Measurements from ENCODE around the gene WDR38.
A peak's percentile ranks its signal among the peaks of the same experiment; 100 is the strongest.

Gene WDR38

DNA sequence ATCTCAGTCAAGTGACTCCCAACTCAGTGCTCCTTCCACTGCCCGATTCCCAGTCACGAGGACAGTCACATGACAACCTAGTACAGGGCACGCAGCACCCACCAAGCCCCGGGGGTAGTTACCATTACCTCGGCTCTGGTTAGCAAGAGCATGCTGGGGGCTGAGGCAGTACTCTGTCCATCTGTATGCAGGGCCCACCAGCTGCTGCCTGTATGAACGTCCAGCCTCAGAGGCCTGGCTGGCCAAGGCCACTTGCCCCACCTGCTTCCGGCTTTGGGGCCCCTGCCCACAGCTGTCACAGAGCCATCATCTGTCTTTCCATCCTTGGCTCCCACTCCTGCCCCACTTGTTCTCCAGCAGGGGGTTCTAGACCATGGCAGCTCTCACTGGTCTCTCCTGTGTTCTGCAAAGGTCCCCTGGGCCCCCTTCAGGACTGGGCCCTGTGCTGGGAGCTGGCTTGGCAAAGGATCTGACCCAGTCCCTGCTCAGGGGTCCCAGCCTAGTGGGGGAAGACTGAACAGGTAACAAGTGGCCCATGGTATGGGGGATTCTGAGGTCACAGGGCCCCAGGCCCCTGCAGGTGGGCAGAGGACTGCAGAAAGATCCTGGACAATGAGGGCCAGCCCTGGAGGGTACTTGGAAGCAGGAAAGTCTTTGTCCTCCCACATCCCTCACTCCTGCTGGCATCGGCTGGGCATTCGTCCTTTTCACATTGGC, 5.2 kb downstream of the WDR38 start:
- DNase-seq (ENCODE audit: low read depth) = no peak

DNA sequence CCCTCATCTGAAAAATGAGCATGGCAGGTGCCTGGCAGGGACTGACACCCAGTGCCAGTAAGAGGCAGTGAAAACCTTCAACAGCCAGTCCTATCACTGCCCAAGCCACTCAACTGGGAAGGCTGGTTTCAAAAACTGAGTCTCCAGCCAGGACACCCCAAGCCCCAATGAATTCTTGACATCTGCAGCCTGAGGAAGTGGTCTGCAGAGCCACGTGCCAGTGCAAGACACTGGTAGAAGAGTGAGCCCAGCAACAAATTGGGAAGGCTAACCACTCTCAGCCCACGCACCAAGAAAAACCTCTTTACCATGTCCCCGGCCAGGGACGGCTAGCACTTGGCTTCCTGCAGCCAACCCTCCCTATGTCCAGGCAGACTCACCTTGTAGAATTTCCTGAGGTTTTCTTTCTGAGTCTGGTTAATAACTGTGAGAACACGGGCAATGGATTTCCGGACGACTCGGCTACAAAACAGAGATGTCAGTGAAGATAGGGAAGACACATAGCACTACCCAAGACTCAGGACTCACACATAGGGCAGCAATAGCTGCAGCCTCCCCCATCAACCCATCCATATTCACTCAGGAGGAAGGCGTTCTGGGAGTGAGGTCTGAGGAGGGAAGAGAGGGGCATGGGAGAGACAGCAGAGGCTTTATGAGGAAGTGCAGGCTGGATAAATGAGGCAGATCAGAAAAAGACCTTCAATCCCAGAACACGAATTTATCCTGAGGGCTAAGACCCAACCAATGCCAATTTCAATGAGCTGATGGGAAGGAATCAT, 6.7 kb downstream of the WDR38 start:
- DNase-seq (ENCODE audit: low read depth) = no peak

DNA sequence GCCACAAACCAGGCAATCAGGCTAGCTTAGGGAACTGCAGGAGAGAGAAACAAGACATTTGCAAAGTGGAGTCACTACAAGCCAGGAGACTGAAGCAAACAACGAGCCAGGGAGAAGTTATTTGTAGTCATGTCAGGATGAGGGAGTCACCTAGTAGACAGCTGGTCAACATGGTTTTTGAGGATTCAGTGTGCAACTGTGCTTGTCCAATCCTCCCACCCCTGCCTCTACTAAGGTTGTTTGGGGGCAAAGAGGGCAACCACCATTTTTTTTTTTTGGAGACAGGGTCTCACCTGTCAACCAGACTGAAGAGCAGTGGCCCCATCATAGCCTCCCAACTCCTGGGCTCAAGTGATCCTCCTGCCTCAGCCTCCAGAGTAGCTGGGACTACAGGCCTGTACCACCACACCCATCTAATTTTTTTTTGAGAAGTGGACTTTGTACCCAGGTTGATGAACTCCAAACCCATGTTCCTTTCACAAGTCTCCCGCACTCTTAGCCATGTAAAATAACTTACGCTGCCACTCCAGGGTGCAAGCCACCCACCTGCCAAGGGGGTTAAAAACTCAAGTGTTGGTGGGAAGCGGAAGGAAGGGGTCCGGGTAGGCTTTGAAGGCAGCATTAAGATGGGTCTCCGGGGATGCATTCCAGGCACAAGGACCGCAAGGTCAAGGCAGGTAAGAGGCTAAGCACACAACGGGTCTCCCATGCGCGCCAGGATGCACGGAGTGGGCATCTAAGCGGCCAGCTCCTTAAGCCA, 7.5 kb downstream of the WDR38 start:
- no peak for DNase-seq (ENCODE audit: low read depth)

DNA sequence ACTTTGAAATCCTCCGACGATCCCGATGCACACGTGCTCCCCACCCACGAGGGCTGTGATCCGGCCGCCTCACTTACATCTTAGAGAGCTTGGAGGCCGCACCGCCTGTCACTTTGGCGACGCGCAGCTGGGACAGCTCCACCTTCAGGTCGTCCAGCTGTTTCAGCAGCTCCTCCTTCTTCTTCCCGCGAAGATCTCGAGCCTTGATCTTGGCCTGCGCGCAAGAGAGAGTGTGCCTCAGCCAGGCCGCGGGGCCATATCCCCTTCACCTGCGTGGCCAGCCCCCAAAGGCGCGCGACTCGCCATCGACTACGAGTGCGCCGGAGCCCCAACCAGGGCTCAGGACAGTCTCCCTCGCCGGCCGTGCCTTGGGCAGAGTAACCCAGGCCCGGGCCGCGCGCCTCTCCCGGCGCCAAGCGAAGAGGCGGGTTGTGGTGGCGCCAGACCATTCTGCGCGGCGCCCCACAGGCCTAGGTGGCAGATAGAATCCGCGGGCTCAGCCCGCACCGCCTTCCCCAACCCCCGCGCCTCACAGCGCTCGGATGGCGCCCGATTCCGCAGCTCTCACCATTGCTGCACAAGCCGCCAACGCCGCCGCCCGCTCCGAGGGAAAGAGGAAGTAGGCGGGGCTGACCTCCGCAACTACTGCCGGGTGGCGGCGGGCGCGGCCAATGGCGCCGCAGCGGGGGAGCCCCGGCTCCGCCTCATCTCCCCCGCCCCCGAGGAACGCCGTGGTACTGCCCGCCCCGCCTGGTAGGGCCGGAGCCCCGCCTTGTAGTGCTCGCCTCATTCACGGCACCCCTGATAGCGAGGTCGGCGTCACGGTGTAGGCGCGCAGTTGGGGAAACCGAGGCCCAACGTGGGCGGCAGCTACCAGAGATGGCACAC, 8.3 kb downstream of the WDR38 start, which contains the start of the genes ARPC5L and RPL35:
Gene ARPC5L (plus strand): TSS at position 789 of the 888 bp plus-strand sequence. CDS start 7,161 bp downstream, outside the sequence.
Gene RPL35 (minus strand): TSS at position 616 of the 888 bp plus-strand sequence. CDS start 45 bp downstream, at position 571.
- DNase-seq (ENCODE audit: low read depth) = peak; percentile 91

DNA sequence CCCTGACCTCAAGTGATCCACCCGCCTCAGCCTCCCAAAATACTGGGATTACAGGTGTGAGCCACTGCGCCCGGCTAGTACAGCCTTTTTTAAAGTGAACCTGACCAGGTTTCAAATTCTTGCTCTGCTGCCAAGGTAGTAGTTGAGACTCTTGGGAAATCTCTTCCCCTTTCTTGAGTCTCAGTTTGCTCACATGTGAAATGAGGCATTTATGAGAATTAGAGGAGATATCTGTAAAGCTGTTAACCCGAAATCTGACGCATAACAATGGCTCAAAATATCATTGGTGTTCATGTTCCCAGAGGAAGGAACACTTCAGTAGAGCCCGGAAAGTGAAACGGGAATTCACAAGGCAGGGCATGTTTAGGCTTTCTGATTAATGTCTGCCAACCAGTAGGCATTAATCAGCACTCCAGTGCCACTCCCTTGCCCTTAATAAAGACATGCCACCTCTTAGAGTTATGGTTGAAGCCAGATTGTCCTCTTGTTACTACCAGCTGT, 10.2 kb downstream of the WDR38 start:
- DNase-seq (ENCODE audit: low read depth) = no peak

DNA sequence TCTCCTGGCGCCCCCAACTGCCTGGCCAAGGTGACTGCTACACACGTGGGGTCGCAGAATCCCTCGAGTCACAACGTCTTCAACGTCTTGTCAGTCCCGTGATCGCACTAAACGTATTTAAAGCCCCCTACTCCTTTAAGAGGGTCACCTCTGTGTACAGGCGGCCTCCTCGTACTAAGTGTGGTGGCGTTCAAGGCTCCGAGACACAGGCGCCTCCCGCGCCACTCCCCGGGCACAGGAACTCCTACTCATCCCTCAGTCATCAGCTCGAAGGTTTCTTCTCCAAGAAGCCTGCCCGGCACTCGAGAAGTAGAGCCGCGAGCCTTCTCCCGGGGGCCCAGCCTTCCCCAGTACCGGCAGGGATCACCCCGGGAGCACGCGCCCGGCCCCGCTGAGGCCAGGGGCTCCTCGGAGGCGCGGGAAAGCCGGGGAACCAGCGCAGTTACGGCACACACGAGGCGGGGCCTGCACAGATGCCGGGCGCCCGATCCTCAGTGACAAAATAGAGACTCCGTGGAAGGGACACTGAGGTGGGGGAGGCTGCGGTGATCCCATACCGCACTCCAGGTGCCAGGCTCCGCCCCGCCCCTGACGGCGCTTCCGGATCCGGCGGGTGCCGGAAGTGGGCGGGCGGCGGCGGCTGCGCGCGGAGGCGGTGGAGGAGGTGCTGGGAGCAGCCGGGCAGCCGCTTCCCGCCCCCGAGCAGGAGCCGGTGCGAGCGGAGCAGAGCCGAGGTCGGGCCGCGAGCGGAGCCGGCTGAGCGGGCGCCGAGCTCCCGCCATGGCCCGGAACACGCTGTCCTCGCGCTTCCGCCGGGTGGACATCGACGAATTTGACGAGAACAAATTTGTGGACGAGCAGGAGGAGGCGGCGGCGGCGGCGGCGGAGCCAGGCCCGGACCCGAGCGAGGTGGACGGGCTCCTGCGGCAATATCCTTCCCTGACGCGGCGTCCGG, 15.5 kb downstream of the WDR38 start:
- peak; percentile 85 for DNase-seq (ENCODE audit: low read depth)

DNA sequence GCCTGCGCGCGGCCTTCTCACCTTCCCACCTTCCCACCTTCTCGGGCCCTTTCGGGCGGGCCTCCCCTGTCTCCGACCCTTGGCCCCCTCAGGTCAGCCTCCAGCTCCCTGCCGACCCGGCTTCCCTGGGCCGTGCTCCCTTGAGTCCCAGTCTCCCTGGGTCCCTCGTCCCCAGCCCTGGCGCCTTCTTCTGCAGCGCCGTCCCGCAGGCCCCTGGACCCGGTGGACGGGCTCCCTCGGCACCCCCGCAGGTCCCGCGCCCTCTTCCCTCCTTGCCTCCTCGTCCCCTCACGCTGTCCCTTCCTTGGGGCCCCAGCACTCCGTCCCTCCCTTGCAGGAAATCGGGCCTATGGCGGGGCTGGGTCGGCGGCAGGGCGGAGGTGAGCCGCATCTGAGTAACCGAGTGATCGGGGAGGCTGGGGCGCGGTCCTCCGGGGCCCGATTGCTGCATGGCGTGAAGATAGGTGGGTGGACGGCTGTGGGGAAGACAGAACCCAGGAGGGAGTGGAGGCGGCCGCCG, 16.3 kb downstream of the WDR38 start:
- DNase-seq (ENCODE audit: low read depth) = peak; percentile 25

DNA sequence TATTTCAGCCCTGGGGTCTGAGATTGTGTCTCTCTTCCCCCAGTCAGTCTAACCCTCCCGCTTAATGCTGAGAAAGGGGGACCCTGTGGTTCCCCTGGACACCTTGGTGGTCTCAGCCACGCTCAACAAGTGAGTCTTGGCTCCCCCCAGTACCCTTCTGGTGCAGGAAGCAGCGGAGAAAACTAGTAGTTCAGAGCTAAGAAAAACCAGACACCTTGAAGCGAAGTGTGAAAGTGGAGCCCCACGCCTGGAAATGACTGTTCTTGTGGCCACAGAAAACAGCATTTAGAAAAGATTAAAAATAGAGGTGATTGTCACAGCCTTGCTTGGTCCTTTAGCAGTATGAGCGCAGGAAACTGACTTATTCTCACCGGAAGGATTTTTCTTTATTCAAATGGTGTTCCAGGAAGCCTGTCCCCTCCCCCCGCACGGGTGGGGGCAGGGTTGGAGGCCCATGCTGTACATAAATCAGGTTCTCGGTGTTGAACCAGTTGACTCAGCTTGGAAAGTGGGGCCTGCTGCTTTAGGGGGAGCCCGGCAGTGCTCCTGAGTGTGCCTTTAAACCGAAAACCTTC, 16.8 kb downstream of the WDR38 start:
- DNase-seq (ENCODE audit: low read depth) = peak; percentile 87

DNA sequence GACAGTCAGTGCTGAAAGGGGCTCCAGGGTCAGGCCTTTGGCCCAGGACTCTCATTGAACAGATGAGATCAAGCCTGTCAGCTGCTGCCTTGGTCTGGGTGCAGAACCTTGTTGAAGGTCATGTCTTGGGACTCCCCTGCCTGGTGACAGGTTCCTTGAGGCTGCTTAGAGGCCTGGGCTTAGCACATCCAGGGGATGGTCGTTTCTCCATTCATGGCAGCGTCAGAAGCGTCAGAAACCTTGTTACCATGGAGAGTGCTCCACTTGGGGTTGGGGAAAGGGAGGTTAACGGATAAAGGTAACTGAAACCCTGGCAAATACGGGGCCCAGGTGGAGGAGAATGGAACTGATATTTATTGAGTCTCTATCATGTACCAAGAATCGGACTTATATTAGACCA, 17.5 kb downstream of the WDR38 start:
- no peak for DNase-seq (ENCODE audit: low read depth)

DNA sequence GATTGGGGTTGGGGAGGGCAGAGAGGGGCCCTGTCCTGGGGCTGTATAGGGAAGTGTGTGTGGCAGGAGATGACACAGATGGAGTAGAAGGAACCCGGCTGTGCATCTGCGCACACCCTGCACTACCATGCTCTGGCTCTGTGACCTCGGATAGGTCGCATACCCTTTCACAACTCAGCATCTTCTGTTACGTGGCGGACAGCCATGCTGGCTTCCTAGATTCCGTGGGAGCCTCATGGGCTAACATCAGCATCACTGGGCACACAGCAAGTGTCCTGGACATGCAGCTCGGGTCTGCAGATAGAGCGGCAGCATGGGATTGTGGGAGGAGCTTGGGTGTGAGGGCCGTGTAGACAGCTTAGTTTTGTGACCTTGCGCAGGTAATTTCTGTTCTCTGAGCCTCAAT, 17.9 kb downstream of the WDR38 start:
- DNase-seq (ENCODE audit: low read depth) = no peak

DNA sequence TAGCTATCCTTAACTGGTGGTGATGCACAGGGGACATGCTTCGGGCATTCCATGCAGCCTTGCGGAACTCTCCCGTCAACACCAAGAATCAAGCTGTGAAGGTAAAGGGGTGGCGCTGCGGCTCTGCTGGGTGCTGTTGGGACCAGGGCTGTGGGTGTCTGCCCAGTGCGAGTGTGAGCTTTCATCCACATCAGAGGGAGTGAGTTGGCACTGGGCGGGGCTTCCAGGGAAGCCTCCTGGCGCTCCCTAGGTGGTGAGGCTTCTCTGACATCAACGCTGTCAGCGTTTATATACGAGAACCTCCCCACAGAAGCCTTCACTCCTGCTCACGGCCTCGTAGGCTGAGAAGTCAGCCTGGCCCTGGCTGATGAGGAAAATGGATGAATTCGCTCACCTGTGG, 20.4 kb downstream of the WDR38 start:
- peak; percentile 21 for DNase-seq (ENCODE audit: low read depth)

DNA sequence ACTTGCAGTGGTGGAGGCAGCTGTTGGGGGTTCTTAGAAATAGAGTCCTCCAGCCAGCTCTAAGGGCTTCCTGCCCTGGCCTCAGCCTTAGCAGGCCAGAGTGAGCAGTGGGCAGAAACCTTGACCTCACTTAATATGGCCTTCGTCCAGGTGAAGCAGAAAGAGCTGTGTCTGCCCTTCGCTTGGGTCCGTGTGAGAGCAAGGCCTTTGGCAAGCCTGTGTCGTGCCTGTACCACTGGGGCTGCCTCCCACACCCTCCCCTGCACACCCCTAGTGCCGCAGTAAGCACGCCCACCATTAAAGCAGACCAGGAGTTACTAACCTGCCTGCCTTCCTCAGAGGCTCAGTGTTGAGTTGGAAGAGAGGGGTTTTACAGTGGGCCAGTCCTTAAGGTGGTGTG, 22.2 kb downstream of the WDR38 start:
- no peak for DNase-seq (ENCODE audit: low read depth)

DNA sequence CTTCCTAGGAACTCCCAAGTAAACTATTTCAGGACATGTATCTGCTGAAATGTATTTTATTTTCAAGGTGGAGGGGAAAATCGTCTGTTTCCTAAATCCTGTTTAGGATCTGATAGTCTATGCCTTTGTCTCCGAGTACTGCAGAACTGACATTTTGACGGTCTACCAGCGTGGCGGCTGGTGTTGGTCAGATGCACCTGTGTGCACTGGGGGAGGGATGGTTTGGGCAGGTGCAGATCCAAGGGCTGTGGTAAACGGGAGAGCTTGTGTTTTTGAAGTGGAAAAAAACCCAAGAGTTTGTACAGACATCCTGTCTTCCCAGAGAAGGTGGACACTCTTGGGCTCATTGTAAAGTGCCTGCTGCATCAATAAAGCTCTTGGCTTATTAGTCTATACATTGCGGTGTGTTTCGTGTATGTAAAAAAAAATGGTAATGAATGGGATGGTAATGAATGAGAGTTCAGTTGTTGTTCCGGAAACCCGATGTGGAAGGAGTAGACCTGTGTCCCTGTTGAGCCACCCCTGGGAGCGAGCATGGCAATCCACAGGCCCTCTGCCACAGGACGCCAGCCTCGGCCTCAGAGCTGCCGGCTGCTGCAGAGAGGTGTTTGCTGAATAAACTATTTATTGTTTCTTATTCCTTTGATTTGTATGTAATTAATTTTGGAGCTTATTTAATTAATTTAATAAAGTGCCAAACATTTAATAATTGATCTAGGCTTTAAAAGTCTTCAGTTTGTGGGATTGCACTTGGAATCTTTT, 23.9 kb downstream of the WDR38 start:
- no peak for DNase-seq (ENCODE audit: low read depth)

DNA sequence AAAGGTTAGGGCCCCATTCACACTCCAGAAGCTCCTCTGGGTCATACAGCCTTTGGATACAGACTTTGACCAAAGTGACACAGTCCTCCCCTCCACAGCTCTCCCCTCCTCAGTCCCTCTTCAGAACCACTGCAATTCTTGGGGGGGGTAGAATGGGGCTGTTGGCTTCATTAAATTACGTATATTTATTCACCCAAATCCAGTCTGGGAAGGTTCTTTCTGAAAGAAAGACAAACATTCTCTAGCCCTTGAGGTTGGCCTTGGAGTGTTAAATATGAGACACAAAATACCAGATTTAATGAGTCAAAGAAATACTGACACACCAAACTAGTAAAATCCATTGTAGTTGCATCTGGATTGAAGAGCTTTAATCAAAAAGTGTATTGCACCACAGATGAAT, 24.8 kb downstream of the WDR38 start:
- no peak for DNase-seq (ENCODE audit: low read depth)

DNA sequence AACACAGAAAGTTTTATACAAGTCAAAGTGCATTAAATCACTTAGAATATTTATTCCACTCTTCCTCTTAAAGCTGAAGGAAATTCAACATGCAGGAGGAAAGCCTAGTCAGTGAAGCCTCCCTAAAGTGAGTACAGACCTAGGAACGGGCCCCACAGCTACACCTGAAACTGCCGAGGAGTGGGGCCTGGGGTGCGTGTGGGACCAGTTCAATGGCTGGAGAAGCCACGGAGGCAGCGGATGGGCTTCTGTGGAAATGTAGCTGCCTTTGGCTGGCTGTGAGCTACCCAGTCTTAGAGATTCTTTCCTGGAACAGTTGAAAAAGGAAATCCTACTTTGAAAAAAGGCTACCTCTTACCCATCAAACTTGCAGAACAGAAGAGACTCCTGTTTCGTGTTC, 25.3 kb downstream of the WDR38 start:
- no peak for DNase-seq (ENCODE audit: low read depth)

DNA sequence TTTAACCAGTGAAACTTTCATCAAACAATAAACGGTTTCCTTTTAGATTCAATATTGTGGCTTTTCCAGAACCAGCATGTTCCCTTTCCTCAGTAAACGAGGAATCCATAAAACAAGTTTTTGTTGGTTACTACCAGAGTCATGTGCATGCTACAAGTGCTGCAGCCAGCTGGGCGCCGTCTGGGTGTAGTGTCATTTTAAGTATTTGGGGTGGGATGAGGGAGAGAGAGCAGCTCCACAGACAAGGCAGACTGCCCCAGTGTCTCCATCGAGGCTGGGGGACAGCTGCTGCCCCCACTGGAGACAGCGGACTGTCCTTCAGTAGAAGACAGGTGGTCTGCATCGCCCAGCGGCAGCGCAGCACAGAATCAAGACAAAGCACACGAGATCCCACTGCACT, 26.0 kb downstream of the WDR38 start:
- DNase-seq (ENCODE audit: low read depth) = no peak

DNA sequence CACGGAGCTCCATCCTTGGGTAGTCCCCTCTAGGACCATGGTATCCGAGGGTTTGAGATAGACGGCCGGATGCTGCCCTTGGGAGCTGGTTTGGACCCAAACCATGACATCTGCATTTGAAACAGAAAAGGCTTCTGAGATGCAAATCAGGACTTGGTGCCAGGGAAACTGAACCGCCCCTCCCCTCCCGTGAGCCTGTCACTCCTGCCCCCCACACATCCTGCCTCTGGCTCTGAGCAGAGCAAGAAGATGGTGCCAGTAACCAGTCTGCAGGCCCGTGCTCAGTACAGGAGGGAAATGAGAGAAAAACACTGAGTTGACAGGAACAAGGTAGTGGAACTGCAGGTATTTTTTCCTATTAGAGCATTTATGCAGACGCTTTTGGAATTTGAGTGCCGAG, 27.2 kb downstream of the WDR38 start:
- DNase-seq (ENCODE audit: low read depth) = no peak

DNA sequence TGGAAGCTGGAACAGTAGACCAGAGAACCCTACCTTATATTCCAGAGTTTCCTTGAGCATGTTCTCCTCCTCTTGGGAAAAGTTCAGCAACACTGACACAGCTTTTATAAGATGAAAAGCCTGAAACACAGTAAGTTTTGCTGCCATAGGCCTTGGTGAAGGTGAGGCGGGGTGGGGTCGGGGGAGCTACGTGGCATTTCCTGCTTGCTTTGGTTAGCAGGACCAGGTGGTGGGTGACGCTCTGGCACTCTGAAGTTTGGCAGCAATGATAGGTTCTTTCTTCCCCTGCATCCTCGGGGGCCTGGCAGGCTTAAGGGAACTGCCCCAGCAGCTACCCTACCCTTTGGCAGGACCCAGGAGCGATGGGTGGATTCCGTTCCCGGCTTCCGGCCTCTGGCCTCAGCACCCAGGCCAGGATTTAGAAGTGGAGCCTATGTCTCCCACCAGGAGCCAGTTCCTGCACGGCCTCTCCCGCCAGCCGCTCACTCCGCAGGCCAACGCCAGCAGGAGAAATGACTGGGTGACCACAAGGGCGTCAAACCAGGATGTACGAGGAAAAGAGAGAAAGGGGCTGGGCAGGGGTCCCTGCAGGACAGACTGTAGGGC, 28.0 kb downstream of the WDR38 start:
- DNase-seq (ENCODE audit: low read depth) = no peak
